22Rv1 (cell line): Measurements from ENCODE around the gene RALGAPA1.
"Not testable (repeated sequence)": the region's sequence is repeated elsewhere in the genome, so short reads cannot be mapped to it uniquely, and the experiment has no call there.

Experiments used
- H3K27ac ChIP-seq: fragments of 450-650 bp; 2 replicates; pipeline ENCODE4 v1.5.1; 2017
- CTCF ChIP-seq: fragments of 450-650 bp; IDR thresholded peaks from 2 replicates; pipeline ENCODE4 v1.5.1; 2017; ENCODE audit warnings: mild to moderate bottlenecking
- ZFX ChIP-seq: fragments of 450-650 bp; IDR thresholded peaks from 2 replicates; pipeline ENCODE4 v1.6.1; 2017; ENCODE audit warnings: antibody characterized with exemption, borderline replicate concordance

The RALGAPA1 gene

GRCh38 chr14:35632271-35632670 is 176.8 kb downstream of the RALGAPA1 start:
- no peak overlapping the region for H3K27ac ChIP-seq
- TF ChIP-seq CTCF: no peak

- TF ChIP-seq CTCF (no peak), ZFX (no peak)
- H3K27ac ChIP-seq: no peak overlapping the region
Measured at GRCh38 chr14:35631071-35631805, 177.9 kb downstream of the RALGAPA1 start.

DNA sequence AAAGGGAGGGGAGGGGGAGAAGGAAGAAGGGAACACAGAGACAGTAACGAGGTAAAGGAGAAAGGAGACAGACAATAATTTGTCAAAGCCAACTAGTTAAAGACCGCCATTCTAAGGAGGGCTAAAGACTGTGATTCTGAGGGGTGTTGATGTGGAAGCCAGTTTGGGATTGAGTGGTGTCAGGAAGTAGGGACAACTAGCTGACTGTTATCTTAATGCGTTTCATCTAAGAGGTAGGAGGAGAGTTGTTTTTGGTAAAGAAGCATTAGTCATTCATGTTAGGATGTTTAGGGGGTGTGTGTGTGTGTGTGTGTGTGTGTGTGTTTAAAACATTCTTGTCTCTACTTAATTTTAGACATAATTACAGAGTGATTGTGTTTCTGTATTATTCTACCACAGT is 180.1 kb downstream of the RALGAPA1 start:
- TF ChIP-seq CTCF (no peak), ZFX (no peak)

DNA sequence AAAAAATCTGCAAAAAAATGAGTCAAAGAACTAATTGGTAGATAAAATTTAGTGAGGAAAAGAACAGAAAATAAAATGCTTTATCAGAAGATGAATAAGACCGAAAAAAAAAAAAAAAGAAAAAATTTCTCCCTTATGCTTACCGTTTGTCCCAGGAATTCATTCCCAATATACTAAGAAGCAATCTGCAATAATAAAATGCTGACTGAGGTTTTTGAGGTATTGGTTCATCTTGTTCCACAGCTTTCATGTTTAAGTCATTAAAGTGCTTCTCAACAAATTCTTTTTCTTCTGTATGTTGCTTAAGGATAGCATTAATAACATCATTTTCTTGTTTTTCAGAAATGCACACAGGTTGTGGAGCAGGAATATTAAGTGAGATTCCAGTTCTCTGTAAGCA is 182.1 kb downstream of the RALGAPA1 start:
- H3K27ac ChIP-seq: not testable (repeated sequence)

More for the DNA sequence above, 180.1 kb downstream of the RALGAPA1 start:
- H3K27ac ChIP-seq: no peak overlapping the region

GRCh38 chr14:35621996-35622395 is 187.1 kb downstream of the RALGAPA1 start:
- not testable (repeated sequence) for H3K27ac ChIP-seq

- not testable (repeated sequence) for H3K27ac ChIP-seq
Measured at GRCh38 chr14:35619998-35620397, 189.1 kb downstream of the RALGAPA1 start.

DNA sequence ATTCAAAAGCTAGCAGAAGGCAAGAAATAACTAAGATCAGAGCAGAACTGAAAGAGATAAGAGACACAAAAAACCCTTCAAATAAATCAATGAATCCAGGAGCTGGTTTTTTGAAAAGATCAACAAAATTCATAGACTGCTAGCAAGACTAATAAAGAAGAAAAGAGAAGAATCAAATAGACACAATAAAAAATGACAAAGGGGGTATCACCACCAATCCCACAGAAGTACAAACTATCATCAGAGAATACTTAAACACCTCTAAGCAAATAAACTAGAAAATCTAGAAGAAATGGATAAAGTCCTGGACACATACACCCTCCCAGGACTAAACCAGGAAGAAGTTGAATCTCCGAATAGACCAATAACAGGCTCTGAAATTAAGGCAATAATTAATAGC is 189.6 kb downstream of the RALGAPA1 start:
- H3K27ac ChIP-seq: not testable (repeated sequence)

GRCh38 chr14:35617500-35617899 is 191.6 kb downstream of the RALGAPA1 start:
- H3K27ac ChIP-seq: no peak overlapping the region
- no peak for TF ChIP-seq CTCF
- TF ChIP-seq ZFX: no peak

DNA sequence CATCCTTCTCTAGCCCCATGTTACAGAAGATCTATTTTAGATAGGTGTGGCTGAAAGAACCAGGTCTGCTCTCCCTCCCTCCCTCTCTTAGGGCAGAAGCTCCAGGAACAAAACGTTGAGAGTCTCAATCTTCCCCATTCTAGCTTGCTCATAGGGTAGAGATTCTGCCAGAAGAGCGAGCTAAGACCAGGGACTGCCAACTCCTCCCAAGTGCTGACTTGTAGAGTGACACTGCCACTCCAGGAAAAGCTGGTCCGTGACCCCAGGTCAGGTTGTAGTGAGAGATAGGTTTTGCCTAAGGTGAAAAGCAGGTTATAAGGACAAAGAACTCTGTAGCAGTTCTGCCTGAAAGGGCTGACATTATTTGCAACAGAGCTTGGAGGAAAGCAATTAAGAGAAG is 201.7 kb downstream of the RALGAPA1 start:
- TF ChIP-seq CTCF: no peak
- TF ChIP-seq ZFX: no peak
- H3K27ac ChIP-seq: no peak overlapping the region

- no peak overlapping the region for H3K27ac ChIP-seq
- no peak for TF ChIP-seq CTCF
- no peak for TF ChIP-seq ZFX
Measured at GRCh38 chr14:35600253-35600652, 208.8 kb downstream of the RALGAPA1 start.
